CD1c-positive myeloid dendritic cell (primary cell): ENCODE data around the gene CUL1.

Experiments
- DNase-seq: peaks from one replicate; pipeline ENCODE4 v3.0.0-alpha.2; 2016; ENCODE audit errors: extremely low spot score

Gene CUL1

DNA sequence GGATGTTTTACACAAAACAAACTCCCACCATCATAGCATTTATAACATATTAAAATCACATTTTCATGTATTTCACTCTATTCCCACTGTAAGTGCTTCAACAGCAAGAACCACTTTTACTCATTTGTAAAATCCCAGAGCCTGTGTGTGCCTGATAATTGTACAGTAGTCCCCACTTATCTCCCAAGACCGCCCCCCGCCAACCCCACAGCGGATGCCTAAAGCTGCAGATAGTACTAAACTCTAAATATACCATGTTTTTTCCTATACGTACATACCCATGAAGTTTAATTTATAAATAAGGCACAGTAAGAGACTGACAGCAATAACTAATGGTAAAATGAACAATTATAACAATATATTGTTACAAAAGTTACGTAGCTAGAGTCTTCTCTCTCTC lies 151.9 kb downstream of the CUL1 start:
- no peak for DNase-seq
